ENCODE data around the gene OR2D3. TPM values are rescaled to one million over a fixed set of nuclear protein-coding genes. Genes with fewer than 3 reads are reported as not detected.

OR2D3 gene
- not detected in 5 replicates for total RNA-seq (2022; extraction: Qiagen RNA extraction; ENCODE audit: low read depth)

GRCh38 chr11:6920702-6921101 lies at the start of gene OR2D3:
OR2D3 (plus strand) TSS chr11:6921002; CDS start chr11:6921002, 0 bp downstream.

DNA sequence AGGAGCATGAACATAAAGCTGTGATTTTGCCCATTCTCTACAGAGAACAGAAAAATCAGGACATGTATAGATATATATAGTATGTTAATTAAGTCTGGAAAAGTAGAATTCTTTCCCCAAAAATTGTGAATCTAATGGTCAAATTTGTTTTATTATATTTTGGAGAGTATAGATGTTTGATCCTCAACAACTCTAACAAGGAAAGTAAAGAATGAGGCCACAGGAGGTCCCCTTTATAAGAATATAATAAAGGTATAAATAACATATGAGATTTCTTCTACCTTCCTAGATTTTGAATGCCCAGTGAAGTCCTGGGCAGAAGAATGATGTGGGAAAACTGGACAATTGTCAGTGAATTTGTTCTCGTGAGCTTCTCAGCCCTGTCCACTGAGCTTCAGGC lies 44.5 kb upstream of the OR2D3 start, which contains the start of gene OR10A4:
Gene OR10A4, plus strand, starts transcription at position 301 of the 400 bp plus-strand sequence. Its CDS starts 23 bp downstream, at position 324.

GRCh38 chr11:6892400-6892799 lies 28.4 kb upstream of the OR2D3 start, which contains the start of gene OR2D2:
OR2D2 (minus strand) TSS chr11:6892500; CDS start chr11:6892500, 0 bp downstream.

DNA sequence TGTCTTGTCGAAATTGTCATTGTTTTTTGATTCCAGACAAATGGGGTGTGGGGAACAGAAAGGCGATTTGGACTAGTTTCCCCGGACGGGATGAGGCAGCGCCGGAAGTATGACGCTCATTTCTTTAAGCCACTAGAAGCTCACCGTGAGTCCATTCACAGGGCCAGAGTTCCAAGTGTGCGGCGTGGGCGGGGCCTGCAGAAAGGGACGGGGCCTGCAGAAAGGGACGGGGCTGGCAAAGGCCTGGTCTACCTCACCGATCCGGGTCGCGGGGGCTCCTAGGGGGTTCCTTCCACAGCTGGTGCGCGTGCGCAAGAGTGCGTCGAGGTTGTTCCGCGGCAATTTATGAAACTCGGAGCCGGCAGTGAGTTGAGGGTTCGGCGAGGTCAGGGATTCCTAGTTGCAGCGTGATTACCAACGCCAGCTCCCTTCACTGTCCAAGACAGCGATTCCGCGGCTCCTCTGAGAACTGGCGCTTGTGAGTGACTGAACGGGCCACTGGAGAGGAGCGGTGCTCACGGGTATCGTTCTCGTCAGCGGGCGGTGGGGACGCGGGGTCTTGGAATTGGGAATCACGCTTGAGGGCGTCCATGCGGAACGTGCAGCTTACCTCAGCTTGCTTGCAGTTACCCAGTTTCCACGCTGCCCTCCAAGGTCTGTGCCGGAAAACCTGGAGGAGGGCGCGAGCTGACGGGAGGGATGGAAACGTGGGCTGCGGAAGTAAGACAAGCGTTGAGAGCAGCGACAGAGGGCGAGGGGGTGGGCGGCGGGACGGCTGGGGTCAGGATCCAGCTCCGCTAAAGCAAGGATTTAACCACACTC lies 5.6 kb downstream of the OR2D3 start, which contains the start of gene ZNF215:
Gene ZNF215, plus strand, starts transcription at position 219 of the 822 bp plus-strand sequence. CDS start 5,847 bp downstream, outside the sequence.

Other genes with a start within 250 kb of the OR2D3 start
- gene MRPL17, start 237.7 kb upstream of the OR2D3 start, total RNA-seq (2022; extraction: Qiagen RNA extraction; ENCODE audit: low read depth): 84.4 to 132 TPM (median 104 TPM) in 5 replicates
- gene OR2AG2, start 149.0 kb upstream of the OR2D3 start, total RNA-seq (2022; extraction: Qiagen RNA extraction; ENCODE audit: low read depth): not detected in 5 replicates
- not detected in 5 replicates for gene OR2AG1, start 138.0 kb upstream of the OR2D3 start, total RNA-seq (2022; extraction: Qiagen RNA extraction; ENCODE audit: low read depth)
- not detected in 5 replicates for gene OR6A2, start 121.3 kb upstream of the OR2D3 start, total RNA-seq (2022; extraction: Qiagen RNA extraction; ENCODE audit: low read depth)
- not detected in 5 replicates for gene OR10A5, start 75.3 kb upstream of the OR2D3 start, total RNA-seq (2022; extraction: Qiagen RNA extraction; ENCODE audit: low read depth)
- not detected in 5 replicates for gene OR10A2, start 57.9 kb upstream of the OR2D3 start, total RNA-seq (2022; extraction: Qiagen RNA extraction; ENCODE audit: low read depth)
- not detected in 5 replicates for gene OR10A4, start 44.4 kb upstream of the OR2D3 start, total RNA-seq (2022; extraction: Qiagen RNA extraction; ENCODE audit: low read depth)
- not detected in 5 replicates for gene OR2D2, start 28.5 kb upstream of the OR2D3 start, total RNA-seq (2022; extraction: Qiagen RNA extraction; ENCODE audit: low read depth)
- 1.1 to 1.5 TPM (median 1.2 TPM) in 5 replicates for gene ZNF215, start 5.4 kb downstream of the OR2D3 start, total RNA-seq (2022; extraction: Qiagen RNA extraction; ENCODE audit: low read depth)
- 0.76 to 1.7 TPM (median 1.2 TPM) in 5 replicates for gene ZNF214, start 99.3 kb downstream of the OR2D3 start, total RNA-seq (2022; extraction: Qiagen RNA extraction; ENCODE audit: low read depth)
- not detected in 5 replicates for gene NLRP14, start 99.5 kb downstream of the OR2D3 start, total RNA-seq (2022; extraction: Qiagen RNA extraction; ENCODE audit: low read depth)
- not detected in 5 replicates for gene RBMXL2, start 168.0 kb downstream of the OR2D3 start, total RNA-seq (2022; extraction: Qiagen RNA extraction; ENCODE audit: low read depth)